NAMALWA (cell line): ENCODE measurements around the gene CDK5.

Source experiments
- DNase-seq: peaks from one replicate; pipeline ENCODE4 v3.0.0-alpha.2; 2015; ENCODE audit warnings: low spot score

Gene CDK5

DNA sequence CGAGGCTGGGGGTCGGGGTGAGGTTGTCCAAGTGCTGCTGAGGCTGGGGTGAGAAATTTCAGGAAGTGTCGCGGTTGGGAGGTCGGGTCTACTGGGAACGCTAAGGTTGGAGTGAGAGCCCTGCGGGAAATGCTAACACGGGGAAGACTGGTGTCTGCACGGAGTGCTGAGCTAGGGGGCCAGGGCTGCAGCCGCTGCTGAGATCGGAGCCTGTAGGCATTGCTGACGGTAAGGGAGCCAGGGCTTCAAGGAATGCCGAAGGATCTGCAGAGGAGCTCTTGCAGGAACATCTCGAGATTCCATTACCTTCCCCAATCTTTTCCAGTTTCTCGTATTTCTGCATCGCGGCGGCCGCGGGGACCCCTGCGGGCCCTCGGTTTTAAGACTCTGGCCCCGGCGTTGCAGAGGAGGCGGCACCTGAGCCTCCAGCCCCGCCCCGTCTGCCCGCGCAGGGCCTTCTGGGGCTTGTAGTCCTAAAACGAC is at the start of gene CDK5:
Gene CDK5, minus strand, starts transcription at position 392 of the 483 bp plus-strand sequence. Its CDS starts 49 bp downstream, at position 343.
- no peak for DNase-seq

- no peak for DNase-seq
Observed at GRCh38 chr7:151104411-151105235, 46.9 kb upstream of the CDK5 start.

DNA sequence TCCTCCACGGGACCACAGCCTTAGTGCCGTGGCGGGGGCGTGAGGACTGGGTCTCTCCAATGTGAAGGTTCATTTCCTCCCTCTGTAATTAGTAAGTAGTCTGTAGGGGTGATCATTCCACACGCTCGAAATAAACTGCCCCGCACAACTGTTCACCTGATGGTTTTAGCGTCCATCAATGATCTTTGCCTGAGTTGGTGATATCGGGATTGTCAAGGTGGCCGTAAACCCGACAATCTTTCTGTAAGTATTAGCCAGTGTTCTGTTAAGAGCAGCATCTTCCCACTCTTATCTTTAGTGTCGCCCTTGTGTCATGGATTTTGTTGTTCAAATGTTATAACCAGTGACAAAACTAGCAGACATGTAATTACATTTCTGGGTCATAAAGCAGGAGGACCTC is 46.3 kb upstream of the CDK5 start:
- no peak for DNase-seq

- no peak for DNase-seq
Observed at GRCh38 chr7:151102991-151103390, 45.3 kb upstream of the CDK5 start.

DNA sequence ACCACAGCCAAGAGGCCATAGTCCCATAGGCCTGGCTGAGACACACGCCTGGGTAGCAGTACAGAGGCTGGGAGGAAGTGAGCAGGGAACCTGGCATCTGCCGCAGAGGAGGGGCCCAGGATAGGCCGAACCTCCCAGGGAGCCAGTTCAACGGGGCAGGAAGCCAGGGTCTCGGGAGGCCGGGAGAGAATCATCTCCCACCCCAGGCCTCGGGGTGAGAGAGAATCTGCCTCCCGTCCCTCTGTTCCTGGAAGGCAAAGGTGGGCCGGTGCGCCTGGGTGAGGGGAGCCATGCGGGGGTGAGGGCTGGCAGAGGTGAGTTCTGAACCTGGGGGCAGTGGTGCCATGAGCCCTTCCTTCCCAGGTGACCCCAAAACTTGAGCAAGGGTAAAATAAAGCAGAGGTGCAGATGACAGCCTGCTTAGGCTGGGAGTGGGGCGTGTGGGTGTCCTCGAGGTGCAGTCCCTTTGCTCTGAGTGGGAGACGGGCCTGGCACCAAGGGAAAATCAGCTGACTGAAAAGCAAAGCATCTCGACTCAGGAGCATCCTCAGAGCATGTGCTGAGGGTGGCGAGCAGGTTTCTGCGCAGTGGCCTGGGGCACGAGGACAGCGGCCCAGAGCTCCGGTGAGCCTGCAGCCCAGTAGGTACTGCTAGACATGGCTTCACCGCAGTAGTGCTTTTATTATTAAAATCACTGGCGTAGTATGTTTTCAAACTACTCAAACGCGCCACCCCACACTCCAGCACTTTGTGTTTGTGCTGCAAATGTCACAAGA is 44.1 kb upstream of the CDK5 start:
- DNase-seq, result no peak

DNA sequence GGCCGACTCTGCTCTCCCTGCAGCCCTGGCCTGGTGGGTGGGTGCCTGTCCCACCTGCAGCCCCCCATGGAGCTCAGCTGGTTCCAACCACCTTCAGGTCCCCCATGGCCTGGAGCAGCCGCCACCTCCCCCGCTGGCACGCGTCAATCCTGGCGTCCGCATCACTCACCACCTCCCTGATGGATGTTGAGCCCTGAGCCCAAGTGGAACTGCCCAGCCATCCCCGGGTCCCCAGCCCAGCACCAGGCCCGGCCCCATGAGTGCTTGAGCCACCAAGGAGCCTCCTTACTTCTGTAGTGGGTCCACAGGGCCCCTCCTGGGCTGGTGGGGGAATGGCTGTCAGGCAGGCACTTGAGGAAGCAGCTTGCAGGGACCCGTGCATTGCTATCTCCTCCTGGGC is 43.2 kb upstream of the CDK5 start:
- DNase-seq, result no peak

DNA sequence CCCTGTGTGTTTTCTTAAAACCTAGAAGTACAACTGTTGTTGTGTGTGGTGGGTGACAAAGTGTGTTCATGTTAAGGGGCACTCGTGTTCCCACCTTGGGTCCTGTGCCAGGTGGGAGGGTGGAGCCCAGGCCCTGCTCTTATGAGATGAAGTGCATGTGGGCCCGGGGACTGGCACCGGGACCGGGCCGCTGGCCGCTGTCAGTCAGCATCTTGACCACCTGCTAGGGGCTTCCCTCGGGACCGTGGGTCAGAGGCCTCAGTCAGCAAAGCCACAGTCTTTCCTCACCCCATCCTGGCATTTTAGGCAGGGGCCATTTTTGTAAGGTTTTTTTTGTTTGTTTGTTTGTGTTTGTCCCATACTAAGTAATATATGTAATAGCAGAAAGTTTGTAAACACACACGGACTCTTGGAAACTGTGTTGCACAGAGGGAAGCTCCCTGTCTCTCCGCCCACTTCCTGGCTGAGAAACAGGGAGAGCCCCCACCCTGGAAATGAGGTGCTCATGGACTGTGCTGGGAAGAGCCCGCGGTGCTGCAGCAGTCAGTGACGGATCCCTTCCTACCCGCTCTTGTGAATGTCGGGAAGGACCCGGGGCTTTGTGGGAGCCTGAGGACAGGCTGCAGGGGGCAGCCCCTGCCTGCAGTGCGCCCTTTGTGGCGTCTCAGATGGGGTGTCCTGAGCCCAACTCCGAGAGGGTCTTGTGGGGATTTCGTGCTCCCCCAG is 42.0 kb upstream of the CDK5 start:
- no peak for DNase-seq

GRCh38 chr7:151095828-151096475 is 38.3 kb upstream of the CDK5 start:
- DNase-seq, result no peak

DNA sequence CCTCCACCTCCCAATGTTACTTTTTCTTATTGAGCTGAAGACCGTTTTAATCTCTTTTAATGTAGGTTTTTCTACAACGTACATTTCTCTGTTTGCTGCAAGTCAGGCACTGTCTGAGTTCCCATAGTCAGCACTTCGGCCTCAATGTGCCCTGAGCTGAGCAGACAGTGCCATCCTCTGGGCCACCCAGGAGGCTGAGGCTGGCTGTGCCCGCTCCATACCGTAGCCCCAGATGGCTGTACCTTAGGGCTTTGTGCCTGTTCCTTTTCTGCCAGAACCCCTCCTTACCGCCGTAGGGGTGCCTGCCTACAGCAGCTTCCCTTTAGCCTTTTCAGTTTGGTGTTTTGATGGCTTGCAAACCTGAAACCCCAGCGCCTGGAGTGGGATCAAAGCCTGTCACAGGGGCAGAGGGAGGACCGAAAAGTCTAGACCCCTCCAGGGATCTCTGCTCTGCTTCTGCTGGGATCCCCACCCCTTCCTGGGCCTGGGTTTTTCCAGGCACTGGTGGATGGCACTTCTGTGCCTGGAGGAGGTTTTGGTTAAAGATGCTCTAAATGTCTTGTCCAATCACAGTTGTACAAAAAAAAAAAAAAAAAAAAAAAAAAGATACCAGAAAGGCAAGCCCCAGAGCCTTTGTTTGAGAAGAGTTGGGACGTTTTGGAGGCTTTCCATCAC is 37.6 kb upstream of the CDK5 start:
- no peak for DNase-seq

DNA sequence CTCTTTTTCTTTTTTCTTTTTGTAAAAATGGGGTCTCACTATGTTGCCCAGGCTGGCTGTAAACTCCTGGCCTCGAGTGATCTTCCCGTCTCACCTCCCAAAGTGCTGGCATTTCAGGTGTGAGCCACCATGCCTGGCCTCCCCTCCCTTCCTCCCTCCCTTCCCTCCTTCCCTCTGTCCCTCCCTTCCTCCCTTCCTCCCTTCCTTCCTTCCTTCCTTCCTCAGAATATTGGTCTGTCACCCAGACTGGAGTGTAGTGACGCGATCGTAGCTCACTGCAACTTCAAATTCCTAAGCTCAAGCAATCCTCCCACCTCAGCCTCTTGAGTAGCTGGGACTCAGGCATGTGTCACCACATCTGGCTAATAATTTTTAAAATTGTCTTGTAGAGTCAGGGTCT is 37.0 kb upstream of the CDK5 start:
- DNase-seq, result no peak

GRCh38 chr7:151093748-151094147 is 36.1 kb upstream of the CDK5 start:
- no peak for DNase-seq

- no peak for DNase-seq
Observed at GRCh38 chr7:151091988-151092387, 34.3 kb upstream of the CDK5 start.

GRCh38 chr7:151091431-151091830 is 33.7 kb upstream of the CDK5 start:
- peak; percentile 70 for DNase-seq

GRCh38 chr7:151091003-151091402 is 33.3 kb upstream of the CDK5 start:
- DNase-seq, result no peak

DNA sequence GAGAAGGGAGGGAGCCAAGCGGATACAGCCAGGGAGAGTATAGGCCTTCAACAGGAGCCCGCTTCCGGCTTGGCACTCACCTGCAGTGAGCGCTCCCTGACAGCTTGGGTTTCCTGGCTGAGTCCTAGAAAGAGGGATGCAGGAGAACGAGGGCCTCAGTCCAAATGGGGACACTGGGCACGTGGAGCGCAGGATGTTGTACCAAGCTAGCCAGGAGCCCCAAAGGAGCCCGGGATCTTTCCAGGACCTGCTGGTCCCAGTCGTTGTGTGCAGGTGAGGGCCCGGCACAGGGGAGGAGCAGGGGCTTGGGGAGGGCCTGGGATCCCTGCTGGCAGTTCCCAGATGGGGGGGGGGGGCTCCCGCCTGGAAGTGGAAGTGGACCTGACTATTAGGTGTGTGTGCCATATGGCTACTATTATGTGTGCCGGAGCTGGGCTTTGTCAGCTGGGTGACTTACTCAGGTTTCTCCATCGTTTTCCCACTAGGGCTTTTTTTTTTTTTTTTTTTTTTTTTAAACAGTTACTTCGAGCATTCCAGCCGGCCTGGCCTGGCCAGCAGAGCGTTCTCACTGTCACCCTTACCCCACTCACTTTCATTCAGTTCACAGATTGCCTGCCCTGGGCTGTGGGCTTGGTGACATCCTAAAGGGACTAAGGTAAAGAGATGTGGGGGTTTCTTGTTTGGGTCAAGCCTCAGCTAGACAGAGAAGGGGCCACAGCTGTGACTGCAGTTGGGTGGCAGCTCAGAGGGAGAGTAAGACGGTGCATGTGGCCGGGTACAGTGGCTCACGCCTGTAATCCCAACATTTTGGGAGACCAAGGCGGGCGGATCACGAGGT is 32.4 kb upstream of the CDK5 start:
- DNase-seq, result no peak

- DNase-seq, result no peak
Observed at GRCh38 chr7:151088856-151089699, 31.4 kb upstream of the CDK5 start.

GRCh38 chr7:151088019-151088855 is 30.5 kb upstream of the CDK5 start:
- DNase-seq, result no peak

DNA sequence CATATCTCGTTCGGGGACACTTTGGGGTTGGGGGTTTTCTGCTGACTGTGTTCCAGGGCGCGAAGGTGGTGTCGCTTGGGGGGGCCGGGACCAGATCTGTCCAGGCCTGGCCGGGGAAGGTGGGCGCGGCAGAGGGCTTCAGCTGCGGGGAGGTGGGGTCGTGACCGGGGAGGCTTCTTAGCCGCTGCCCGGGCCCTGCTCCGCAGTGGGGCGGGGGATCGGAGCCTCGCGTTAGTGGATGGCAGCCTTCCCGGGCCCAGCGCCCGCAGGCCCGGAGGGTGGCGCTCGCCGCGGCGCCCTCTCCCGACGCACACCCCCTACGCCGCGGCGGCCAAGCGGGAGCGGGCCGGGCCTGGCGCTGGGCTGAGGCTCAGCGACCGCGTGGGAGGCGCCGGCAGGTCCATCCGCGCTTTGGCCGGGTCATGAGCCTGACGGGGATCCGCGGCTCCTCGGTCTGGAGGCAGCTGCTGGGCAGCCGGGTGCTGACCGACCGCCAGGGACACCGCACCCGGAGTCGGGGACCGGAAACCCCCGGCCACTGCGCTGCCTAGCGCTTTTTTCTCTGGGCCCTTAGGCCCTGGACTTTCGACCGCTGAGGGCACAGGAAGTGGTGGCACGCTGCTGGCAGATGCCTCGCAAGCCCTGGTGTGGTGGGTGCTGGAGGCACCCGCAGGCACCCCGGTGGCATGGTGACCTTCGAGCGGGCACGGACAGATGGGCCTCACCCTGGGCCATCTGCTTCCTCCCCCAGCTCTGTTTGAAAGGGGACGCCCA is 29.7 kb upstream of the CDK5 start:
- DNase-seq, result no peak
